Measurements from ENCODE around the gene PDE4D.
"Not testable (repeated sequence)": the region's sequence is repeated elsewhere in the genome, so short reads cannot be mapped to it uniquely, and the experiment has no call there.

PDE4D gene

DNA sequence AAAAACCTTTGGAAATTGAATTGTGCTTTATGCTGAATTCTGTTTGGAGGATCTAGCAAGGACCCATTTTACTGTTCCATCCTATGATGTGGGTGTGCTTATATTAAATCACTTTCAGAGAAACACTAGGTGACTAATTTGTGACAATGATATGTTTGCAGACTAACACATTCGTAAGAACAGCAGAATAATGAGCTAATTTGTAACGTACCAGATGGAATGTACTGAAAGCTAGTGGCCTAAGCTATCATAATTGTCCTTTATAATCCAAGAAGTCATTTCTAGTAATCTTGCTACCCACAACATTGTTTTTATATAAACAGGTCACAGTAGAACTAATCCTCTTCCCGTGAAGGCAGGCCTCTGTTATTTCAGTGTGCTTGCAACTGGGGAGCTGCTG is 292.5 kb downstream of the PDE4D start:
- TF ChIP-seq, protein P1, sequence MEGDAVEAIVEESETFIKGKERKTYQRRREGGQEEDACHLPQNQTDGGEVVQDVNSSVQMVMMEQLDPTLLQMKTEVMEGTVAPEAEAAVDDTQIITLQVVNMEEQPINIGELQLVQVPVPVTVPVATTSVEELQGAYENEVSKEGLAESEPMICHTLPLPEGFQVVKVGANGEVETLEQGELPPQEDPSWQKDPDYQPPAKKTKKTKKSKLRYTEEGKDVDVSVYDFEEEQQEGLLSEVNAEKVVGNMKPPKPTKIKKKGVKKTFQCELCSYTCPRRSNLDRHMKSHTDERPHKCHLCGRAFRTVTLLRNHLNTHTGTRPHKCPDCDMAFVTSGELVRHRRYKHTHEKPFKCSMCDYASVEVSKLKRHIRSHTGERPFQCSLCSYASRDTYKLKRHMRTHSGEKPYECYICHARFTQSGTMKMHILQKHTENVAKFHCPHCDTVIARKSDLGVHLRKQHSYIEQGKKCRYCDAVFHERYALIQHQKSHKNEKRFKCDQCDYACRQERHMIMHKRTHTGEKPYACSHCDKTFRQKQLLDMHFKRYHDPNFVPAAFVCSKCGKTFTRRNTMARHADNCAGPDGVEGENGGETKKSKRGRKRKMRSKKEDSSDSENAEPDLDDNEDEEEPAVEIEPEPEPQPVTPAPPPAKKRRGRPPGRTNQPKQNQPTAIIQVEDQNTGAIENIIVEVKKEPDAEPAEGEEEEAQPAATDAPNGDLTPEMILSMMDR (IDR thresholded peaks at IDR 0.05) = no peak
- TF ChIP-seq ZFX (IDR thresholded peaks at IDR 0.05; ENCODE audit: borderline replicate concordance) = no peak

DNA sequence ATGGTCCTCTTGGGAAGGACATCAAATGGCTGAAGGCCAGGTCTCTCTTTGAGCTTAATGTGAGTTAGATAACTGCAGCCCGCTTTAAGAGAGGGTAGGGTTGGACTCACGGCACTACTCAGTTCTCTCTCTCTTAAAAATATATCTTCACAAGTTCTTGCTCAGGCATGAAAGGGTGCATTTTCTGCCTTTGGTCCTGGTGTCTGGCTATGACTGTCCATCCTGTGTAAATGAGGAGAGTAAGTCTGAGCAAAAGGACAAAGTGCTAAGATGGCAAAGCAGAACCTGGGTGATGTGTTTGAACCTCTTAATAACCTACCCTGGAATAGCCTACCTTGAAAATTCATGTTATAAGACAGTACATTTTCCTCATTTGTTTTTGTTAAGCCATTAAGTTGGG is 293.4 kb downstream of the PDE4D start:
- no peak for TF ChIP-seq ZFX (IDR thresholded peaks at IDR 0.05; ENCODE audit: borderline replicate concordance)
- TF ChIP-seq, protein P1 (IDR thresholded peaks at IDR 0.05) = no peak
- H3K27ac ChIP-seq = no peak overlapping the region

More for the DNA sequence above, 292.5 kb downstream of the PDE4D start:
- H3K27ac ChIP-seq = no peak overlapping the region

DNA sequence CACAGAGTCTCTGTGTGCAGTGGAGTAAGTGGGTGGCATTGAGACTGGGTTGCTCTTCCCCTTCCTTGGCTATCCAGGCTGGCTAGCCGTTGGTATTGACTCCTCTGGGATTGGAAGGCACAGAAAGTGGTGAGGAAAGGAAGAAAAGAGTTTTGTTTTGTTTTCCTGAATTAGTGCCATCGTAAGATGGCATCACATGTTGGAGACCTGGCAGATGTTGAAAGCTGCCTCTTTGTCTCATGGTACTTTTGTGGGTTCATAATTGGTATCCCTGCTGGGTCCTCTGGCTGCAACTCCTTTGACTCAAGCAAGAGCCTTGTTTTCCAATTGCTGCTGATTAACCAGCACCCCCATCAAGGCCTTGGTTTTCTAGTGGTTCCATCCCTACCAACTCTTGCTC is 293.8 kb downstream of the PDE4D start:
- TF ChIP-seq, protein P1 (IDR thresholded peaks at IDR 0.05) = no peak
- no peak for TF ChIP-seq ZFX (IDR thresholded peaks at IDR 0.05; ENCODE audit: borderline replicate concordance)
- H3K27ac ChIP-seq = no peak overlapping the region

DNA sequence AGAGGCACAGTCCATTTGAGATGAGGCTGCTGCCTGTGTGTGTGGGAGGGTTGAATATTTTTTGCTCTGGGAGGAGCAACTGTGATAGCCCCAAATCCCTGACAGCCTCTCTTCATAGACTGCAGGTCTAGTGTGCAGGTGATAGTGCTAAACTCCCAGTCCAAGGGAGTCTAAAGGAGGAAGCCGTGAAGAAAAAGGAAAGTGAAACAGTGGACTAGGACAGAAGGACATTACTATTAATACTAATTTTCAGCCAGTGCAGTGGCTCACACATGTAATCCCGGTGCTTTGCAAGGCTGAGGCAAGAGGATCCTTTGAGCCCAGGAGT is 295.0 kb downstream of the PDE4D start:
- TF ChIP-seq, protein P1 (IDR thresholded peaks at IDR 0.05) = no peak
- no peak for TF ChIP-seq ZFX (IDR thresholded peaks at IDR 0.05; ENCODE audit: borderline replicate concordance)
- H3K27ac ChIP-seq = no peak overlapping the region

DNA sequence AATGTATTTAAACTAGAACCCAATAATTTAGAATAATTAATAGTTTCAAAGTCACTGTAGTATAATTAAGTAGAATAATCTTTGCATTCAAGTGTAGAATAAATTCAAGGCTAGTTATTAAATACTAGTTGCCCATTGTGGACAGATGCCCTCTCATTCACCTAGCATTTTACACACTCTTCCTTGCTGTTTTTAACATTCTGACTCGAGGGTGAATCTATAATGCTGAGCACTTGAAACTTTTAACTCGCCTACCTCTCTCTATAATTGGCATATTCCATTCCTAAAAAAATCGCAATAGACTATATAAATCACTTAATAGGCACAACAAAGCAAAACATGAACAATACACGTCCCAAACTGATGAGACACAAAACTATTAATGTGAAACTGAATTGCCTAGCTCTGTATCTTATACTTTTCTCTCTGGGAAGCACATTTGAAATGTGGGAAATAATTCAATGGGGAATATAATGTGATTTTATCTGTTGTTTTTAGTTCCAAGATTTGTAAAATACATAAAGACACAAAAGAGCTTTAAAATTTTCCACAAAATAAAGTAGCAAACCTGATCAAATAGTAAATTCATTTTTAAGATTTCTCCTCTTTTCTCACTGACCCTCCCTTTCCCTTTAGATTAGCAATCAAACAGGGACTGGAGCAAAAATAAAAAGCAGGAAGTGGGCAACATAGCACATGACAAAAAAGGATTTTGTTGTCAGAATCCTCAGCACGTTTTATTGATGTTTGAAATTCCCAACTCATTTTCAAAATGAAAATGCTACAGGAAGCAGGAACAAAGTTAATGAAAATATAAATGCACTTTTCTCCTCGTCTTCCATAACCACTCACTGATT is 295.6 kb downstream of the PDE4D start:
- H3K27ac ChIP-seq = no peak overlapping the region
- TF ChIP-seq, protein P1 (IDR thresholded peaks at IDR 0.05) = no peak
- no peak for TF ChIP-seq ZFX (IDR thresholded peaks at IDR 0.05; ENCODE audit: borderline replicate concordance)

DNA sequence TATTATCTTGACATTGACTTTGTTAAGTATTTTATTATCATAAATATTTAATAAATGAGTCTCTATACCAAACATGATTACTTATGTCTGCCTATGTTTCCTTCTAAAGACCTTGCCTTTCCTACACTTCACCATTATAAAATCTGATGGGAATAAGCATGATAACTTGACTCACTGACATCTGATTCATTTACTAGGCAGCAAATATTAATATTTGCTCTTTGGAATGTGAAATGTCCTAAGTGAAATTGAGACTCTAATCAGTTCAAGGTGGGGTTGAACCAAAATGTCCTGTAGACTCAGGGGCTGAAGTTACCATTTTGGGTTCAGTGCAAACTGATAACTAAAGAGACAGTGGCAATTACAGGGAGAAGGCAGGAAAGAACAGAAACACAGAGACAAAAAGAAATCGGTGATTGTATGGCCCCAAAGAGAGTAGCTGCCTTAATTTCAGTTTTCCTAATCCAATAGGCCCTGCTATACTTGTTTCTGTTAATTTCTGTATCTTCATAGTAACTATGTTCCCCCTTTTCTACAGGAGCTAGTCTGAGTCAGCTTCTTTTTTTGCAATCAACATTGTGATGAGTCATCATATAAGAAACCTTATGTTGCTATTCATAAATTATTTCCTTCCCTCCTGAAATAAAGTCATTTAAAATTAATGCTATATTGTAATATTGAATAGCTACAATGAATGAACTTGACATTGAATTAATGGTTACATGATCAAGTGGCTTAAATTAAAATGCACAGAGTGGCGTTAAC is 296.8 kb downstream of the PDE4D start:
- no peak overlapping the region for H3K27ac ChIP-seq
- TF ChIP-seq, protein P1 (IDR thresholded peaks at IDR 0.05) = no peak
- no peak for TF ChIP-seq ZFX (IDR thresholded peaks at IDR 0.05; ENCODE audit: borderline replicate concordance)

DNA sequence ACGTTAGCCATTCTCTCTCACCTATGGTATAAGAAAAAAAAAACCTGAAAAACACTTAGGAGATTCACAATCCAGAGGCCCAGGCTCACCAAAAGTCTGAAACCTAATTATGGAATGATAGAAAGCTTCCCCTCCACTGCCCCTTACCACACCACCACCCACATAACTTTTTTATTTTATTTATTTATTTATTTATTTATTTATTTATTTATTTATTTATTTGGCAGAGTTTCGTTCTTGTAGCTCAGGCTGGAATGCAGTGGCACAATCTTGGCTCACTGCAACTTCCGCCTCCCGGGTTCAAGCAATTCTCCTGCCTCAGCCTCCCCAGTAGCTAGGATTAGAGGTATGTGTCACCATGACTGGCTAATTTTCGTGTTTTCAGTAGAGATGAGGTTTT is 299.4 kb downstream of the PDE4D start:
- H3K27ac ChIP-seq = not testable (repeated sequence)

All from 22Rv1 (cell line).